GM18498 (cell line): Measurements from ENCODE around the gene CANT1.

ENCODE experiments used
- ATAC-seq: cut with Tn5 transposase; IDR thresholded peaks from one replicate; pipeline ENCODE4 v1.9.1; 2021; ENCODE audit warnings: mild to moderate bottlenecking, moderate library complexity; ENCODE audit not compliant: unreplicated experiment

The CANT1 gene

GRCh38 chr17:78979780-78980623 lies 29.6 kb downstream of the CANT1 start, which contains the start of gene LGALS3BP:
LGALS3BP (minus strand) TSS chr17:78979923; CDS start chr17:78977191, 2,732 bp downstream.
- no peak for ATAC-seq

DNA sequence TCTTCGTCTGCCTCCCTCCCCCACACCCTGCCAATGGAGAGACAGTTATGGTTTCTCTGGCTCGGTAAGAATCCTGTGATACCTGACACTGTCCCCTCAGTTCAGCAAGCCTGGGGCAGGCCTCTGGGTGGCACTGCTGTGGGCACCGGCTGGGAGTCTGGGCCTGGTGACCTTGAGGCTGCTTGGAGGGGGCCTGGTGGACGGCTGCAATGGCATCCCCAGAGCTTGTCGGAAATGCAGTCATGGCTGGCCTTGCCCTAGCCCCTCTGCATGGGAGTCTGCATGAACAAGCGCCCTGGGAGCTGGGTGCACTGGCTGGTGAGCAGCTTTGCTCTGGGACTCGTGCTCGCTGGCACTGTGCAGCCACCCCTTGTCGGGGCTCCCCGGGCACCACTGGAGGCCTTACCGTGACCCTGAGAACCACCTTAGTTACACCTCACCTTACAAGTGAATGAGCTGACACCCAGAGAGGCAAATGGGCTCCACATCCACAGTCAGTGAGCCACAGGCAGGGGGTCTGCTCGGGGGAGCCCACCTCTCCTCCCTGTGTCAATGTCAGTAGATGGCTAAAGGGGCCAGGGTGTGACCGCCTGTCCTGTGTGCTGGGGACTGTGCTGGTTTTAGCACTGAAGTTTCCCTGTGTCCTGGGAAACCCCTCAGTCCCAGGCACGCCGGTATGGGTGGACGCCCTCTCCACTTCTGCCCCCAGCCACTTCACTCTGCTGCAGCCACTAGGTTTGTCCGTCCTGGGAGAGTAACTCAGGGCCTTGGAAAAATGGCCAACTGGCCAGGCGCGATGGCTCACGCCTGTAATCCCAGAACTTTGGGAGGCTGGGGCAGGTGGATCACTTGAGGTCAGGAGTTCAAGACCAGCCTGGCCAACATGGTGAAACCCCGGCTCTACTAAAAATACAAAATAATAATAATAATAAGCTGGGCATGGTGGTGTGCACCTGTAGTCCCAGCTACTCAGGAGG lies 31.3 kb downstream of the CANT1 start:
- no peak for ATAC-seq

DNA sequence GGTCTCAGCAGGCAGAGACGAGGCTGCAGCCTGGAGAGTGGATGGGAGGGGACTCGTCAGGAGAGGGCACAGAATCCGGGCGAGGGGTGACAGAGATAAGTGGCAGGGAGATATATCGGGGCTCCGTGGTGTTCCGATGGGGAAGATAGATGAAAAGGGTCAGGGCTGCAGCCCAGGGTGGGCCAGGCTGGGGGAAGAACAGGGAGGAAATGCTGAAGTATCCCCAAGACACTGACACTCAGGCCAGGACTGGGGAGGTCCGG lies 32.0 kb downstream of the CANT1 start:
- no peak for ATAC-seq

GRCh38 chr17:78976907-78977680 lies 32.5 kb downstream of the CANT1 start:
- ATAC-seq = no peak

DNA sequence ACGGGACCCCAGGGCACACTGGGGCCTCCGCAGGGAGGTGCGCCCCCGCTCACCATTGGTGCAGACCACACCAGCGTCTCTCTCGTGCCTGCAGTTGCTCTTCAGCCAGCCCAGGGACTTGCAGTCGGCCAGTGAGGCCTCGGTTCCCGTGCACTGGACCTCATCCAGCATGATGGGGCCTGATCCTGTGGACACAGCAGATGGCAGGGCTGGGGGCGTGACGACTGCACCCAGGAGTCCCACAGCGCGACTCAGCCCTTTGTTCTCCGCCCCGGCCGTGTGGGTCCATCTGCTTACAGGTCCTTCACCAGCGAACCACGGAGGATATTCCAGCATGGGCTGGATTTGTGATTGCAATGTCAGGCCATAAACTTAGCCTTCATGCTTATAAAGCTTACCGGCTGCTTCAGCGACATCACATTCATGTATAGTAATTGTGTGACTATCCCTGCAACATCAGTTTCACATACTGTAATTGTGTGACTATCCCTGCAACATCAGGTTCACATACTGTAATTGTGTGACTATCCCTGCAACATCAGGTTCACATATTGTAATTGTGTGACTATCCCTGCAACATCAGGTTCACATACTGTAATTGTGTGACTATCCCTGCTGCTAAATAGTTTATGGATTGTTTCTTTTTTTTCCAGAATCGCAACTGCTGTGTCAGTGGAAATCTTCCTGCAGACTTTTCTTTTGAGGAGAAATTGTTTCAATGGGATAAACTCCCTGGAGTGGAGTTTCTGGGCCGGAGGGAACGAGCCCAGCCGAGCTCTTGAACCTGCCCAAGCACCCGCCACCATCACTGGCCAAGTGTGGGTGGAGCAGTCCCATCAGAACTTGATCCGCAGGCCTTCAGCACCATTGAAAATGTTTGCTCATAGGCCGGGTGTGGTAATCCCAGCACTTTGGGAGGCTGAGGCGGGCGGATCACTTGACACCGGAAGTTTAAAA lies 34.7 kb downstream of the CANT1 start:
- no peak for ATAC-seq

DNA sequence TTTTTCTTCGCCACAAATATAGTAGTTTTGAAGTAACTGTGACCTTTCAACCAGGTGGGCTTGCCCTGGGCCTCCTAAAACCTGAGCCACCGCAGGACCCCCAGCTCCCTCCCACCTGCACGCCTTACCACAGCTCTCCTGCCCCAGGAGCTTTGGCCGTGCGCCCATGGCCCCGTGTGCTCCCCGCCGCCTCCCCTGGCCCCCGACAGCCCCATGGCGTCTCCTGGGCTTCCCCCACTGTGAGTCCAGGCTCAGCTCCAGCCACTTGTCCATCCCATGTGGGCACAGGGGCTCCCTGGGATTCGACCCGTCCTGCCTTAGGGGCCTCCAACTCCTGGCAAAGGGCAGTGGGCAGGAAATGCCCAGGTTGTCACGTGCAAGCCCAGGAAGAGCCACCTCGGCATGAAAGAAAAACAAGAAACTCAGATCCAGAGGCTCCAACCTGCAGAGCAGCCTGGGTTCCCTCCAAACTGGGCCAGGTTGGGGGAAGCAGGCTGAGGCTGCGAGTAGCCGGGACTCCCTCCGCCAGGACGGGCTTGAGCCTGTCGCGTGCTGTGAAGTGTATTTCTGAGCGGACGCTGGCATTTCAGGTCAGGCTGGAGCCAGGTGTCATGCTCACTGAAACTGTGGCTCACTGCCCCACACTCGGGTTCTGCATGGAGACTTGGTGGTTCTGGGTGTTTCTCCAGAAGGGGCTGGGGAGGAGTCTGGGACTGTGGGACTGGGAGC lies 35.6 kb downstream of the CANT1 start:
- no peak for ATAC-seq

DNA sequence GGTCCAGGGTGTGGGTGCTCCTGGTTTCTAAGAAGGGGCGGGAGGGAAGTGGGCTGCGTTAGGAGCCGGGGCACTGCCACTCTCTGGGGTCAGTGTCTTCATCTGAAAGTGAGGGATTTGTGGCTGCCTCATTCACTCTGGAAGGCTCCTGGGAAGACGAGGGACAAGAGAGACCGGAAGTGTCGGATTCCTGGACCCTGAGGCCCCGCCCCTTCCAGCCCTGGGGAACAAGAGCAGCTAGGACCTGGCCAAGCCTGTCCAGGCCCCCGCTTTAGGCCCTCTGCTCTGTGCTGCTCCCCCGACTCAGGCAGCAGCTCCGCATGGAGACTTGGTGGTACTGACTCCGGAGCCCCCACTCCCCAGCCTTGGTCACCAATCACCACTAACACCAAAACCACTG lies 36.4 kb downstream of the CANT1 start:
- no peak for ATAC-seq

DNA sequence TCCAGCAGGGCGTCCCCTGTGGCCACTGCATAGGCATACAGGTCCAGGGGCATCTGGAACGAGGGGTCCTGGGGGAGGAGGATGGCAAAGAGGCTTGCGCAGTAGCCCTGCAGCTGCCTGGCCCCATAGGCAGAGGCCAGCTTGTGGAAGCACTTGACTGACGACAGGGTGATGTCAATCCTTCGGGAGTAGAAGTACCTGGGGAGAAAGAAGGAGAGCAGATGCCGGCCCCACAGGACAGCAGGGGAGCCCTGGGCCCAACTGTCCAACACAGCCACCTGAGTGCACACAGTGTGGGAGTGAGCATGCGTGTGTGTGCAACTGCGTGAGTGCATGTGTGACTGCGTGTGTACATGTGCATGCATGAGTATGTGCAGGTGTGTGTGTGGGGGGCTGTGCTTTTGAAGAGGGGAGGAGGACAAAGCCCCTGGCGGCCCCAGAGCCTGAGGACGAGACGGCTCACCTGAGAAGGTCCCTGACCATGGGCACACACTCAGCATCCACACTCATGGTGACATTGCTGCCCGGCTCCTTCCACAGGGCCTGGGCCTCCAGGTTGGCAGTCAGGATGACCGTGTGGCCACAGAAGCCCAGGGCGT lies 37.0 kb downstream of the CANT1 start:
- no peak for ATAC-seq

- no peak for ATAC-seq
Measured at GRCh38 chr17:78971756-78972506, 37.6 kb downstream of the CANT1 start.

- ATAC-seq = no peak
Measured at GRCh38 chr17:78970834-78971755, 38.5 kb downstream of the CANT1 start.

- ATAC-seq = no peak
Measured at GRCh38 chr17:78969865-78970264, 39.7 kb downstream of the CANT1 start.

GRCh38 chr17:78967782-78968362 lies 41.7 kb downstream of the CANT1 start:
- no peak for ATAC-seq

GRCh38 chr17:78966910-78967600 lies 42.5 kb downstream of the CANT1 start:
- ATAC-seq = no peak

- no peak for ATAC-seq
Measured at GRCh38 chr17:78966123-78966813, 43.3 kb downstream of the CANT1 start.

DNA sequence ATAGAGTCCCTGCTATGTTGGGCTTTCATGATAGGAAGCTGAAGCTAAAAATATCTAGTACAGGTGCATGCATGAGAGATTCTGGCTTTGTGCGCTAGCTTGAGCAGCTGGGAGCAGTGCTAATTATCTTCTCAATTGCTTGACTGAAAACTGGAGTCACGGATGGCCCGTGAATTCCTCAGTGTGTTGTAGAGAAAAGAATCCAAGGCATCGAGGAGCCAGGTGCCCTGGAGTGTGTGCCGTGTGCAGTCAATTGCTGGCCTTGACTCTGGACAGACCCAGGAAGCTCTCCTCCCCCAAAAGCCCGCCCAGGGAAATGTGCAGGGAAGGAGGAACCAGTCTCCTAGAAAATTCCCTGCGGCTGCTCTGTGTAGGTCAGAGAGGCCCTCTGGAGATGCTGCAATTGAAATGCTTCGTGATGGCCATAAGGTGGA lies 44.1 kb downstream of the CANT1 start:
- ATAC-seq = no peak

GRCh38 chr17:78963378-78963777 lies 46.2 kb downstream of the CANT1 start:
- no peak for ATAC-seq
